HepG2 (cell line): Measurements from ENCODE around the gene CSNK2A1. TPM values are rescaled to one million over a fixed set of nuclear protein-coding genes. Genes with fewer than 3 reads are reported as not detected.
A peak's percentile ranks its signal among the peaks of the same experiment; 100 is the strongest.

Experiments used
- BATF2 ChIP-seq: sonication (generic); formaldehyde crosslinking; IDR thresholded peaks from 2 replicates; pipeline ENCODE4 v1.8.0; 2022; ENCODE audit warnings: mild to moderate bottlenecking, missing genetic modification reagents, moderate library complexity
- CSRNP2 ChIP-seq: sonication (generic); formaldehyde crosslinking; conservative IDR thresholded peaks from 2 replicates; pipeline ENCODE4 v1.8.0; 2022; ENCODE audit warnings: low read depth, missing genetic modification reagents
- DR1 ChIP-seq: sonication (generic); formaldehyde crosslinking; IDR thresholded peaks from 2 replicates; pipeline ENCODE4 v1.8.0; 2021; ENCODE audit warnings: mild to moderate bottlenecking, missing genetic modification reagents, inconsistent platforms
- KDM5A ChIP-seq: fragments of 200-600 bp; sonication (generic); IDR thresholded peaks from 2 replicates; pipeline ENCODE4 v1.7.0; 2018; ENCODE audit warnings: antibody characterized with exemption, mild to moderate bottlenecking, low read length, borderline replicate concordance
- MBD4 ChIP-seq: IDR thresholded peaks from 2 replicates; pipeline ENCODE4 v1.6.1; 2012; ENCODE audit warnings: low read length, inconsistent platforms, borderline replicate concordance
- MED8 ChIP-seq: sonication (generic); formaldehyde crosslinking; IDR thresholded peaks from 2 replicates; pipeline ENCODE4 v1.8.1; 2023; ENCODE audit warnings: mild to moderate bottlenecking, missing genetic modification reagents; ENCODE audit not compliant: insufficient replicate concordance
- PTBP1 ChIP-seq: fragments of 200-400 bp; formaldehyde crosslinking; IDR thresholded peaks from 2 replicates; pipeline ENCODE4 v1.6.1; 2018; ENCODE audit warnings: low read length, low read depth; ENCODE audit not compliant: poor library complexity, severe bottlenecking
- SMARCE1 ChIP-seq: fragments of 450-650 bp; IDR thresholded peaks from 2 replicates; pipeline ENCODE4 v1.6.1; 2017; ENCODE audit warnings: borderline replicate concordance
- SNAPC2 ChIP-seq: sonication (generic); formaldehyde crosslinking; IDR thresholded peaks from 2 replicates; pipeline ENCODE4 v1.8.1; 2022; ENCODE audit warnings: mild to moderate bottlenecking, missing genetic modification reagents
- SRSF1 ChIP-seq: fragments of 200-400 bp; formaldehyde crosslinking; optimal IDR thresholded peaks from 2 replicates; pipeline ENCODE3; 2017; ENCODE audit warnings: mild to moderate bottlenecking, low read depth, low read length, moderate library complexity
- TBX2 ChIP-seq: sonication (generic); formaldehyde crosslinking; IDR thresholded peaks from 2 replicates; pipeline ENCODE4 v1.5.0; 2020; ENCODE audit warnings: missing genetic modification reagents, mild to moderate bottlenecking, borderline replicate concordance
- ZHX1 ChIP-seq: sonication (generic); formaldehyde crosslinking; IDR thresholded peaks from 2 replicates; pipeline ENCODE4 v1.8.1; 2022; ENCODE audit warnings: low read depth, mild to moderate bottlenecking, missing genetic modification reagents
- ZNF333 ChIP-seq: sonication (generic); formaldehyde crosslinking; IDR thresholded peaks from 2 replicates; pipeline ENCODE4 v1.4.0; 2020; ENCODE audit warnings: mild to moderate bottlenecking, missing genetic modification reagents, borderline replicate concordance
- ZNF614 ChIP-seq: IDR thresholded peaks from 2 replicates; pipeline ENCODE4 v1.6.1; 2018; ENCODE audit warnings: missing biosample characterization, missing genetic modification reagents, inconsistent platforms, borderline replicate concordance
- ZNF652 ChIP-seq: IDR thresholded peaks from 2 replicates; pipeline ENCODE4 v1.6.1; 2016; ENCODE audit warnings: low read depth, borderline replicate concordance
- ZNF790 ChIP-seq: sonication (generic); formaldehyde crosslinking; IDR thresholded peaks from 2 replicates; pipeline ENCODE4 v1.8.0; 2022; ENCODE audit warnings: missing genetic modification reagents, mild to moderate bottlenecking, borderline replicate concordance
- ZNF891 ChIP-seq: sonication (generic); formaldehyde crosslinking; IDR thresholded peaks from 2 replicates; pipeline ENCODE4 v1.5.0; 2020; ENCODE audit warnings: mild to moderate bottlenecking, missing genetic modification reagents
- polyA plus RNA-seq, 8 experiments: library from polyadenylated mRNA; depleted of rRNA in 3 of 8; stranded (reverse) in 7 of 8; unstranded in 1 of 8; fragments of >200 nt; fragmentation: Illumina TruSeq in 4 of 8; extraction: Trizol in 4 of 8; gene quantifications; 2 replicates each; pipeline versions ENCODE4 v1.2.1 to v1.2.3, GENCODE V29; 2011 to 2016; ENCODE audit warnings: low read depth in 4 of 8, missing spikeins in 1 of 8, mixed read lengths in 1 of 8; ENCODE audit not compliant: insufficient read depth in 1 of 8
- total RNA-seq, 5 experiments: library from RNA; depleted of rRNA; stranded (reverse); fragments of >200 nt; fragmentation: Illumina TruSeq; extraction: Trizol; gene quantifications; 2 replicates each; pipeline ENCODE4 v1.2.3, GENCODE V29; 2016; ENCODE audit warnings: low read depth in 1 of 5
- TF ChIP-seq, protein P1 (sequence below): sonication (generic); formaldehyde crosslinking; IDR thresholded peaks from 2 replicates; pipeline ENCODE4 v1.4.0; 2020; ENCODE audit warnings: mild to moderate bottlenecking, missing genetic modification reagents
- TF ChIP-seq, protein P2 (sequence below): sonication (generic); formaldehyde crosslinking; IDR thresholded peaks from 2 replicates; pipeline ENCODE4 v1.4.0; 2020; ENCODE audit warnings: missing genetic modification reagents

Gene CSNK2A1
- total and polyA plus RNA-seq, 2 of the 13 experiments (the other 11 are each of a cell fraction or from before 2014, with no cell fraction given), result 153 to 231 TPM

GRCh38 chr20:462199-462991 is 81.2 kb downstream of the CSNK2A1 start, which contains the start of gene TBC1D20 (continued):
- TF ChIP-seq, protein P1, sequence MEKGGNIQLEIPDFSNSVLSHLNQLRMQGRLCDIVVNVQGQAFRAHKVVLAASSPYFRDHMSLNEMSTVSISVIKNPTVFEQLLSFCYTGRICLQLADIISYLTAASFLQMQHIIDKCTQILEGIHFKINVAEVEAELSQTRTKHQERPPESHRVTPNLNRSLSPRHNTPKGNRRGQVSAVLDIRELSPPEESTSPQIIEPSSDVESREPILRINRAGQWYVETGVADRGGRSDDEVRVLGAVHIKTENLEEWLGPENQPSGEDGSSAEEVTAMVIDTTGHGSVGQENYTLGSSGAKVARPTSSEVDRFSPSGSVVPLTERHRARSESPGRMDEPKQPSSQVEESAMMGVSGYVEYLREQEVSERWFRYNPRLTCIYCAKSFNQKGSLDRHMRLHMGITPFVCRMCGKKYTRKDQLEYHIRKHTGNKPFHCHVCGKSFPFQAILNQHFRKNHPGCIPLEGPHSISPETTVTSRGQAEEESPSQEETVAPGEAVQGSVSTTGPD (CRISPR knock-in tag), result no peak
- TF ChIP-seq DR1 (CRISPR knock-in tag) (no peak), SNAPC2 (CRISPR knock-in tag) (no peak), CSRNP2 (no peak), KDM5A (peak; percentile 48; the same call in 1 of the 2 replicates), ZNF891 (no peak), SMARCE1 (no peak), MED8 (CRISPR knock-in tag) (no peak), ZNF333 (CRISPR knock-in tag) (0 out of 2 replicates have a peak, but pooled peaks have one; percentile 7), PTBP1 (no peak), BATF2 (CRISPR knock-in tag) (0 out of 2 replicates have a peak, but pooled peaks have one; percentile 18), TBX2 (CRISPR knock-in tag) (no peak), ZHX1 (CRISPR knock-in tag) (no peak), SRSF1 (no peak), ZNF614 (CRISPR knock-in tag) (no peak), ZNF652 (CRISPR knock-in tag) (no peak), ZNF790 (CRISPR knock-in tag) (no peak; the same call in 1 of the 2 replicates), MBD4 (no peak)
- TF ChIP-seq, protein P2, sequence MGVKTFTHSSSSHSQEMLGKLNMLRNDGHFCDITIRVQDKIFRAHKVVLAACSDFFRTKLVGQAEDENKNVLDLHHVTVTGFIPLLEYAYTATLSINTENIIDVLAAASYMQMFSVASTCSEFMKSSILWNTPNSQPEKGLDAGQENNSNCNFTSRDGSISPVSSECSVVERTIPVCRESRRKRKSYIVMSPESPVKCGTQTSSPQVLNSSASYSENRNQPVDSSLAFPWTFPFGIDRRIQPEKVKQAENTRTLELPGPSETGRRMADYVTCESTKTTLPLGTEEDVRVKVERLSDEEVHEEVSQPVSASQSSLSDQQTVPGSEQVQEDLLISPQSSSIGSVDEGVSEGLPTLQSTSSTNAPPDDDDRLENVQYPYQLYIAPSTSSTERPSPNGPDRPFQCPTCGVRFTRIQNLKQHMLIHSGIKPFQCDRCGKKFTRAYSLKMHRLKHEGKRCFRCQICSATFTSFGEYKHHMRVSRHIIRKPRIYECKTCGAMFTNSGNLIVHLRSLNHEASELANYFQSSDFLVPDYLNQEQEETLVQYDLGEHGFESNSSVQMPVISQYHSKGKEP (CRISPR knock-in tag), result no peak
